ENCODE results near the gene TRIM41.

DNA sequence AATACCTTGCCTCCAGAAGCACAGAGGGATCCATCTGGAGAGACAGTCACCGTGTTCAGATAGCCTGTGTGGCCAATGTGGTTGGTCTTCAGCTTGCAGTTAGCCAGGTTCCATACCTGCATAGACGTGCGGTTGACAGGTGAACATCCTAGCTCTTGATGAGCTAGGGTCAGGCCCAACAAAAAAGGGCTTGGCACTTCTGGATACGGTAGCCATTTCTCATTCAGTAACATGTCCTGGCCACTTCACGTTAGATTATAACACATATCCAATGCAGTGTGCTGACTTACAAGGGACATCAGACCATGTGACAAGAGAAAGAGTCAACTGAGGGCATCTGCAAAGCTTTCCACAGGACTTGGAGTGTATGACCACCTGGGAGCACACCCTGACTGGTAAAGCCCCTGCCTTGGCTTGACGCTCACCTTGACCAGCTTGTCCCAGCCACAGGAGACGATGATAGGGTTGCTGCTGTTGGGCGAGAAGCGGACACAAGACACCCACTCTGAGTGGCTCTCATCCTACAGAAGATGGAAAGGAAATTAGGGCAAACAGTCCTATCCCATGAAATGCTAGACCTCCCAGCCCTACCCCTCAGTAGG is 16.1 kb downstream of the TRIM41 start:
- TF ChIP-seq, protein P1, sequence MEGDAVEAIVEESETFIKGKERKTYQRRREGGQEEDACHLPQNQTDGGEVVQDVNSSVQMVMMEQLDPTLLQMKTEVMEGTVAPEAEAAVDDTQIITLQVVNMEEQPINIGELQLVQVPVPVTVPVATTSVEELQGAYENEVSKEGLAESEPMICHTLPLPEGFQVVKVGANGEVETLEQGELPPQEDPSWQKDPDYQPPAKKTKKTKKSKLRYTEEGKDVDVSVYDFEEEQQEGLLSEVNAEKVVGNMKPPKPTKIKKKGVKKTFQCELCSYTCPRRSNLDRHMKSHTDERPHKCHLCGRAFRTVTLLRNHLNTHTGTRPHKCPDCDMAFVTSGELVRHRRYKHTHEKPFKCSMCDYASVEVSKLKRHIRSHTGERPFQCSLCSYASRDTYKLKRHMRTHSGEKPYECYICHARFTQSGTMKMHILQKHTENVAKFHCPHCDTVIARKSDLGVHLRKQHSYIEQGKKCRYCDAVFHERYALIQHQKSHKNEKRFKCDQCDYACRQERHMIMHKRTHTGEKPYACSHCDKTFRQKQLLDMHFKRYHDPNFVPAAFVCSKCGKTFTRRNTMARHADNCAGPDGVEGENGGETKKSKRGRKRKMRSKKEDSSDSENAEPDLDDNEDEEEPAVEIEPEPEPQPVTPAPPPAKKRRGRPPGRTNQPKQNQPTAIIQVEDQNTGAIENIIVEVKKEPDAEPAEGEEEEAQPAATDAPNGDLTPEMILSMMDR (IDR thresholded peaks at IDR 0.05) = no peak
- TF ChIP-seq POLR2A (IDR thresholded peaks at IDR 0.05) (no peak), POLR2AphosphoS5 (IDR thresholded peaks at IDR 0.05) (no peak)

All from prostate gland (tissue), 2 donors.